Activated CD4-positive, alpha-beta T cell treated with anti-CD3 and anti-CD28 coated beads, Interleukin-2, Interleukin-4, amounts not matched to agents 100 ng/mL and 50 ng/mL, durations not matched to agents 16 hours and 8 hours (primary cell): ENCODE data around the gene ANKMY1.

Experiments
- DNase-seq: peaks from one replicate; pipeline ENCODE4 v3.0.0-alpha.2; 2020; ENCODE audit warnings: low spot score

ANKMY1 gene

GRCh38 chr2:240520974-240521350, 36.8 kb downstream of the ANKMY1 start:
- no peak for DNase-seq

GRCh38 chr2:240520130-240520973, 37.4 kb downstream of the ANKMY1 start:
- no peak for DNase-seq

- no peak for DNase-seq
These were observed 38.2 kb downstream of the ANKMY1 start for GRCh38 chr2:240519396-240520129.

GRCh38 chr2:240518981-240519380, 38.8 kb downstream of the ANKMY1 start:
- no peak for DNase-seq

GRCh38 chr2:240517342-240517741, 40.4 kb downstream of the ANKMY1 start:
- no peak for DNase-seq

- no peak for DNase-seq
These were observed 43.2 kb downstream of the ANKMY1 start for GRCh38 chr2:240514631-240515030.

- peak; percentile 88 for DNase-seq
These were observed 44.1 kb downstream of the ANKMY1 start for GRCh38 chr2:240513549-240514287.

GRCh38 chr2:240512666-240513535, 44.9 kb downstream of the ANKMY1 start:
- no peak for DNase-seq

- DNase-seq: no peak
These were observed 45.7 kb downstream of the ANKMY1 start for GRCh38 chr2:240512109-240512485.

GRCh38 chr2:240511351-240512108, 46.3 kb downstream of the ANKMY1 start:
- DNase-seq: no peak

- no peak for DNase-seq
These were observed 47.1 kb downstream of the ANKMY1 start for GRCh38 chr2:240510513-240511210.

GRCh38 chr2:240509667-240510512, 47.9 kb downstream of the ANKMY1 start:
- no peak for DNase-seq

- DNase-seq: no peak
These were observed 48.8 kb downstream of the ANKMY1 start for GRCh38 chr2:240508832-240509545.

GRCh38 chr2:240507778-240508251, 50.0 kb downstream of the ANKMY1 start:
- DNase-seq: no peak

- no peak for DNase-seq
These were observed 50.6 kb downstream of the ANKMY1 start for GRCh38 chr2:240507060-240507777.

GRCh38 chr2:240506406-240507059, 51.3 kb downstream of the ANKMY1 start:
- no peak for DNase-seq

- DNase-seq: no peak
These were observed 51.9 kb downstream of the ANKMY1 start for GRCh38 chr2:240505910-240506309.
